GM18858 (cell line): ENCODE results near the gene POU2F3.

Experiments used
- ATAC-seq: cut with Tn5 transposase; IDR thresholded peaks from one replicate; pipeline ENCODE4 v1.9.1; 2021; ENCODE audit not compliant: unreplicated experiment

Gene POU2F3

DNA sequence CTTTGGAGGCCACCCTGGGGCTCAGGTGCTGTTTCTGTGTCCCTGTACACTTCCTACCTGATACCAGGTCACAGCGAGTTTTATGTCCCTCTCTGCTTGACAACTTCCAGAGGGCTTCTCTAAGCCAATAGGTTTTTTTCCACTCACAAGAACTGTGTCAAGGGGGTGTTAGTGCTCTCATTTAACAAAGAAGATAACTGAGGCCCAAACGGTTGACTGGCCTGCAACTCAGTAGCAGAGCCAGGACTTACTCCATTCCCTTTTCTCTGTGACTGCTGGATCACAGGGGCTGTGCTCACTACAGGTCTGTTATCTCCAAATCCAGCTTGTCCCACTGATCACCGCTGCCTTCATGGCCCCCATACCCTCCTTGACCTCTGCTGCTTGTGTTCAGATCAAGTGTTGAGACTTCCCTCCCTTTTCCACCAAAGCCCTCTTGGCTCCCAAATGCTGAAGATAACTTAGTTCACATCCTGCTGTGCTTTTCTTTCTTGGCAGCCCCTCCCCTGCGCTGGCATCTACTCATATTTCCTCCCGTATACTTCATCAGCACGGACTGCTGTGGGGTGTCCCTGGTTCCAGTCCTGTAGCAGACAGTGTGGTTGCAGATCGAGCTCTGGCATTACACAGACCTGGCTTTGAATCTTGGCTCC, 41.3 kb downstream of the POU2F3 start:
- no peak for ATAC-seq

DNA sequence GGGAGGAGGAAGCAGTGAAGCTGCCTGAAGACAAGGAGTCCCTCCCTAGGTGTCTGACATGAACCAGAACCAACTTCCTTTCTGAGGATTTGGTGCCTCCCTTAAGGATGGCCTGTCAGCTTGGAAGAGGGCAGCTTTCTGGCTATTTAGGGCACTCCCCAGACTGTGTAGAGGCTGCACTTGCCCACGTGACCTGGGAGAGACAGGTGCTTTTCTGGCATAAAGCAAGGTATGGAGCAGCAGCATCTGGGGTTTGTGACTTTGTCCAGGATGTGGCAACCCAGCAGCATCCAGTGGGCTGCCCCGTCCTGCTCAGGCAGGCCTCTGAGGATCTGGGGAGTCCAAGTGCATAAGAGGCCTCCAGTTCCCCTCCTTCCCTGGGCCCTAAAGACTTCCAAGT, 43.2 kb downstream of the POU2F3 start:
- ATAC-seq, result no peak

GRCh38 chr11:120284272-120284671, 44.3 kb downstream of the POU2F3 start:
- no peak for ATAC-seq

GRCh38 chr11:120285256-120285655, 45.3 kb downstream of the POU2F3 start:
- no peak for ATAC-seq

GRCh38 chr11:120288021-120288420, 48.1 kb downstream of the POU2F3 start:
- ATAC-seq, result no peak

- no peak for ATAC-seq
These were observed 49.5 kb downstream of the POU2F3 start for GRCh38 chr11:120289426-120289825.

- ATAC-seq, result no peak
These were observed 51.0 kb downstream of the POU2F3 start for GRCh38 chr11:120290956-120291355.

- no peak for ATAC-seq
These were observed 53.3 kb downstream of the POU2F3 start for GRCh38 chr11:120293038-120293800.

DNA sequence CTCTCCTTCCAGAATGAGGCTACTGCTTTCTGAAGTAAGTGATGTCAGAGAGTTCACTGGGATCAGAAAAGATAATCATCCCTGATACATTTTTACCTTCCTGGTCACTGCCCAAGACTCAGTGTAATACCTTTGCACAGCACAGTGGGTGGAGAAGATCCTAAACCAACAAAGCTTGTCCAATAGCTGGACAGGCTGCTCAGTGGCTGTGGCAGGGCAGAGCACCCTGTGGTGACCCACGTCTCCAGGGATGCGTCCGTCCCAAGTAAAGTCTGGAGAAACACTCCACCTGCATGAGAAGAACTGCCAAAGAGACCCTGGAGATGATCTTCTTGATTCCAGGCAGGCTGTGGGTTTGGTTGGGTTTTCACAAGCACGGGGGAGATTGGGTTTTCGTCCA, 54.2 kb downstream of the POU2F3 start:
- ATAC-seq, result no peak

DNA sequence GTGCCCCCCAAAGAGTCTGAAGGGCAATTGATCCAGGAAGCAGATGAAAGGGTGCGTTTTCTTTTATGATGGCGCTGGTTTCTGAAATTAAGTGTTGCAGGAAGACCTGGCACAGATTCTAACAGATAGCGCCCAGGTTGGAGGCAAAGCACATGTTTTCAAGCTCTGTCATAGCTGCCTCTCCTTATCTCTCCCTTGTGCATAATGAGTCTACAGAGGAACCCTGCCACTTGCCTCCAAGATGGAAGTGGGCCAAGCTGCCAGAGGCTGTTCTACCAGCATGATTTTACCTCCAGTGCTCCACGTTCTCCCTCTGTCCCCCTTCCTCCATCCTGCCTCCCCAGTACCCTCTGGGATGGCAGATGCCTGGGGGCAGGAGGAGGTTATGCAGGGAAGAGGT, 55.2 kb downstream of the POU2F3 start:
- no peak for ATAC-seq

DNA sequence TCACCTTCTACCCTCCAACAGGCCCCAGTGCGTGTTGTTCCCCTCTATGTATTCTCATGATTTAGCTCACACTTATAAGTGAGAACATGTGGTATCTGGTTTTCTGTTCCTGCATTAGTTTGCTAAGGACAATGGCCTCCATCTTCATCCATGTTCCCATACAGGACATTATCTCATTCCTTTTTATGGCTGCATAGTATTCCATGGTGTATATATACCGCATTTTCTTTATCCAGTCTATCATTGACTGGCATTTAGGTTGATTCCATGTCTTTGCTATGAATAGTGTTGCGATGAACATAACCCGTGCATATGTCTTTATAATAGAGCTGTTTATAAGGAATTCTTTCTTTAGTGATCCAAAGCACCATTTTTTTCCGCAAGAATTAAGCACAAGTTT, 56.6 kb downstream of the POU2F3 start:
- ATAC-seq, result no peak

- ATAC-seq, result no peak
These were observed 58.5 kb downstream of the POU2F3 start for GRCh38 chr11:120298461-120298860.

DNA sequence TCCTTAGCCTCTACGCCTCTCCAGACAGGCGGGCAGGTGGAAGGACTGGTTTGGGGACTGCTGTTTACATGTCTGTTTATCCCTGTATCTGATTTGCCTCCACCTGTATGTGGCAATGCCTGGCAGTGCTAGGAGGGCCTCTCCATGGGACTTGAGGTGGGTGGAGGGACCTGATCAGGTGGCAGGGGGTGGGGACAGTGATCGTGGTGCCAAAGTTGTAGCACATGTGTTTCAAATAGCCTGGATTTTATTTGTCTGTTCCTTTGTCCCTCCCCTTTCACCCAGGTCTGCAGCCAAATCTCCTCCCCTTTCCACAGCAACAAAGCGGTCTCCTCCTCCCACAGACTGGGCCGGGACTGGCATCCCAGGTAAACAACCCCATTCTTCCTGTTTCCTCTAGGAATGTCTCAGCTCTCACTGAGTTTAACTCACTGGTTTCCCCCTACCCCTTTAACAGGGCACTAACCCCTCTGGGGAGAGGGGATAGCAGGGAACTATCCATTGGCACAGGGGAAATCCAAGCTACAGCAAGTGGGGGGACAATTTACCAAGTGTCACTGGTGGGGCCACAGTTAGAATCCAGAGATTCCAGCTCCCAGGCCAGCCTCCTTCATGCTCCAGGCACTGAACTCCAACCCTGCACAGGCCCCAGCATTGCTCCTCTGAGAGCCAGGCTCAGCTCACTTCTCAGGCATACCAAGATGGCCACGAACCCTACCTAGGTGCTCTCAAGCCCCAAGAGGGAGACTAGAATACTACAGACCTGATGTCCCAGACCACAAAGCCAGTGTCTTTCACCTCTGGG, 62.3 kb downstream of the POU2F3 start:
- no peak for ATAC-seq

DNA sequence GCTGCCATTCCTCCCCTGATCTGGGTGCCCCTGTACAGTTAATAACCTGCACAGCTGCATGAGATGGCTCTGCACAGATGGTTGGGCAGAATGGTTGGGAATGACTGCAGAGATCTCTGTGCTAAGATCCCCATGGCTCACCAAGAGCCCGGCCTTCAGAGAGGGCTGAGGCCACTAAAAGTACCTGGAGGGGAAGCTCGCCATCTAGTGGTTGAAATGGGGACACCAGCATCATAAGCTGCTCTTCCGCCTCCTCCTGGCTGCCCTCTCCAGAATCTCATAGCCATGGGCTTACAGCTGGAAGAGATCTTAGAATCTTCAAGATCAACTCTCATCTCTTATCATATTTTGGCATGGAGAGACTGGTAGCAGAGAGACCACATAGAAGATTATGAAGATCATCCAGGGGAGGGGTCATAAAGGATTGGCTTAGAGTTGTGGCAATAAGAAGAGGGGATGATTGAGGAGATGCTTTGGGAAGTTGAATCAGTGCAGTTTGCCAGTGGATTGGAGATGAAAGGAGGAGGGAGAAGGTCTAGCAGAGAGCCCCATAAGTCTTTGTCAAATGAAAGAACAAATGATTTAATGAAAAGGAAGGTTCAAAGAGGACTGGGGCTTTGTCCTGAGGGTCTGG, 63.2 kb downstream of the POU2F3 start:
- peak; percentile 55 for ATAC-seq

- ATAC-seq, result no peak
These were observed 64.6 kb downstream of the POU2F3 start for GRCh38 chr11:120304526-120304925.

- ATAC-seq, result no peak
These were observed 65.3 kb downstream of the POU2F3 start for GRCh38 chr11:120305286-120305685.

- ATAC-seq, result no peak
These were observed 66.7 kb downstream of the POU2F3 start for GRCh38 chr11:120306519-120307242.

- ATAC-seq, result no peak
These were observed 67.5 kb downstream of the POU2F3 start for GRCh38 chr11:120307476-120307875.

DNA sequence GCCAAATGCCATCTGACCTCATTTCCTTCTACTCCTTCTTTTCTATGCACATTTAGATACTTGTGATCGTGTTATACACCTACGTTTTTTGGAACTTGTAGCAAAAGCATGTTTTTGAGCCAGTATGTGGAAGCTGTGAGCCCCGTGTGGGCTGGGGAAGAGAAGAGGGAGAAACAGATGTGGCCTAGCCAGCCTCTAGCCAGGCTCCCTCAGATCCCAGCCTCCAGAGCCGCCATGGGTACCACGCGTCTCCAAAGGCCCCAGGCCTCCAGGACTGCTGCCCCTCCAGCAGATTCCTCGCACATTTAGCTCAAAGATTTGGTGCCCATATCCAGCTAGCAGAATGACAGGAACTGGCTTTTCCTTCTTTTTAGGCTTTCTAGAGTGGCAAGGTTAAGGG, 68.1 kb downstream of the POU2F3 start:
- no peak for ATAC-seq

DNA sequence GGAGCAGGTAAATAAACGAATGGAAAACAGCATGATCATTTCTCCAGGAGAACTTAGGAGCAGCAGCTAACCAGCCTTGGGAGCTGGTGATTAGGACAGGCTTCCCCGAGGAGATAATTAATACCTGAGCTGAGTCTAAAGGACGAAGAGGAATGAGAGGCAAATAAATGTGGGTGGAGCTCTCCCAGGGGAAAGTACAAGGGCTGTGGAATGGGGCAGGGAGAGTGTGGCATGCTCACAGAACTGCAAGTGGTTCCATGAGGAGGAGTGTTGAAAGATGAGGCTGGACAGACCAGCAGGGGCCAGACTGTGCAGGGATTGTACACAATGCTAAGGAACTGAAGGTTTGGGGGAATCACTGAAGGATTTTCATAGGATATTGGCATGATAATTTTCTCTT, 70.9 kb downstream of the POU2F3 start:
- no peak for ATAC-seq

DNA sequence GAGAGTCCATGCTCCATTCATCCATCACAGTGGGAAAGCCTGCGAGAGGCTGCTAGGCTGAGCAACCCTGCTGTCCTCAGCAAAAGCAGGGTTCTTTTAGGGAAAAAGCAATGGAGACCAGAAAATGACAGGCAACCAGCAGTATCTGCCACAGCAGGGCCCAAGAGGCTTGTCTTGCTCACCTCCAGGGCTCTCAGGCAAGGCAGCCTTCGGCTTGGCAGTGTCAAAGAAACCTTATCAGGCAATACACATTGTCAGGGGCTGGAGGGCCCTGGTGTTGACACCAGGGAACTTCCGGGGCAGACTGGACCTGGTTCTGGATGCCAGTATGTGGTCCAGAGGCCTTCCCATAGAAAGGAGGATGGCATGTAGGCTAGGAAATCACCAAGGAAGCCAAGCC, 74.9 kb downstream of the POU2F3 start:
- ATAC-seq, result no peak
